Measurements from ENCODE around the gene SKP2.
"Not testable (repeated sequence)": the region's sequence is repeated elsewhere in the genome, so short reads cannot be mapped to it uniquely, and the experiment has no call there.

The SKP2 gene

GRCh38 chr5:36158144-36158543 lies 6.2 kb downstream of the SKP2 start:
- no peak for DNase-seq

GRCh38 chr5:36160617-36161016 lies 8.7 kb downstream of the SKP2 start:
- DNase-seq: no peak

DNA sequence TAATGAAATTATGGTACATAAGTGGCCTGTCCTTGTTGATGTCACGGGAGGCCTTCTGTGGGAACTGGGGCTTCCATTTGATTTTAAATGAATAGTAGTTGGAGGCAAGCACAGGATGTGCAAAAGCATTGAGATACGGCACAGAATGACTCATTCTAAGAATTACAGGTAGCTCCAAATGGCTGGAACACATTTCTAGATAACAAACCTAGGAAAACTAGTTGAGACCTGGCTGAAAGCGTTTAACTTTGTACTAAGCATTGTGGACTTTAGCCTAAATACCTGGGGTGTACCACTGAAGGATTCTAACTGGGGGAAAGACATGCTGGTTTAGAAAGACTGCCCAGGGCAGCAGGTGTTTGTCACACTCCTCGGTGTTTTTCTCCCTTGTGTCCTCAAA lies 9.4 kb downstream of the SKP2 start:
- no peak for DNase-seq

DNA sequence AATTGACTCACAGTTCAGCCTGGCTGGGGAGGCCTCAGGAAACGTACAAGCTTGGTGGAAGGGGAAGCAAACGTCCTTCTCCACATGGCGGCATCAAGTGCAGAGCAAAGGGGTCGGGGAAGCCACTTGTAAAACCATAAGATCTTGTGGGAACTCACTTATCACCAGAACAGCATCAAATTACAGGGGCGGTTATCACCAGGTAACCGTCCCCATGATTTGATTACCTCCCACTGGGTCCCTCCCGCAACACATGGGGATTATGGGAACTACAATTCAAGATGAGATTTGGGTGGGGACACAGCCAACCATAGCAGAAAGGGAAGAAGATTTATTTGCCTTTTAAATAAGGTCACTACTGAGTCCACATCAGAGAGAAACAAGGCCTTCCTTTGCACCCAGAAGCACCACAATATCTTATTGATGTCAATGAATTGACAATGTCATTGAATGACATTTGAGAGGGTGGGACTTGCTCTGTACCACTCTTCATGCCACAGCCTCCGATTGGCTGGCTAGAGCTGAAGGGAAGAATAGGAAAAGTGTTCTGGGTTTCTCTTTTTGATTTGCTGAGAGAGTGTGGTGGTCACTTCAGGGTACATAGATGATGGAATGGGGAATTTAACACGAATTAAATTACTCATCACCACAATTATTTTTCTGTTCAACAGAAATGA lies 11.0 kb downstream of the SKP2 start:
- no peak for DNase-seq

DNA sequence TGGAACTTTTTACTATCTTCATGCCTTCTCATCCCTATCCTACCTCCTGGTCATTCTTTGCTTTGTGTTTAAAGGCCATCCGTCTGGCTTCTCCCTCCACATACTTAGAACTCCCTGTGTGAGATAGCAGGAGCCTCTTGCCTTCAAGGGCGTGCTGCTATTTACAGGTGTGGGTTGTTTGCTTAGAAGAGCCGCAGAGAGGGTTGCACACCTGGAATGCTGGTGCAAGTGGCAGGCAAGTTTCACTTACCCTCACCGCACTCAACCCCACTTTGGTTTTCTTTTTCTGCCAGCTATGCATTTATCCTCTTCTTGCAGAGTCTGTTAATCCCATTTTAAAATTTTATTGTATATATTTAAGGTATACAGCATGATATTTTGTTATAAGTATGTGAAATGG lies 12.6 kb downstream of the SKP2 start:
- no peak for DNase-seq

- DNase-seq: no peak
Observed at GRCh38 chr5:36168737-36169136, 16.8 kb downstream of the SKP2 start.

DNA sequence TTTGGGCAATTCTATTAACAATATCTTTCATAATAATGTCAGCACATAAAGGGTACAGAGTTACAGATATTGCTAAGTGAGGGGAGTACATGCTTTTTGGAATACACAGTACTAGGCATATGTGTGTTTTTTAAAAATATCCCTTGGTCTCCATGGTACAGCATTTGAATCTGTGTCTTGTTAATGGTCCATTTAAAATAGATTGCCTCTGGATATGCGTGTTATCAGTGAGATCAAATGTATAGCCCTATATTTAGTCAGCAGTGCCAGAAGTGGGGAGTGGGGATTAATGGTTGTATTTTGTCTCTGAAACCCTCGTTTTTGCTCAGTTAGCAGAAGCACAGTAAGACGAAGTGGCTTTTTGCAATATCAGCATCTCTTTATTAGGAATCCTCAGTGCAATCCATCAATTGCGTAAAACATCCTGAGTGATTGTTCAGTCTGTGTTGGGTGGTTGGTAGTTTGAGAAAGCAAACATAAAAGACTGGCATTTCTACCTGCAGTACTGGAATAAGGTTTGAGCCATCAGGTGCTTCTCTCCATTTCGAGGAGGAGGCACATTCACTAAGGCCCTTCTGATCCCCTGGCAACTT lies 19.0 kb downstream of the SKP2 start:
- no peak for DNase-seq

DNA sequence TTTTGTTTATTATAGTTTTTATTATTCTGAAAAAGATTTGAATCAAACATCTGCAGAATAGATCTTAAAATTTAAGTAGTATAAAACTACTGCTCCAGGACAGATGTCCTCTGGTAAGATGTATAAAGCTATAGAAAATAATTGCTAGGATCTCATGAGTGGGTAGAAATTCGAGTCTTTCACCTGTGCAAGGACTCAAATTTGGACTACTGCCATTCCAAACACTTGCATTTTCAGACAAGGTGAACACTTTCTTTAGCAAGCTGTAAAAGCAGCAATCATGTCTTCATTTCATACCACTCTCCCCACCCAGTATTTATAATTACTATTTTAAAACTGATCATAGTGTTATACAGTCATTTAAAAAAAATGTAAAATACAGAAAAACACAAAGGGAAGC lies 20.7 kb downstream of the SKP2 start:
- DNase-seq: no peak

- no peak for DNase-seq
Observed at GRCh38 chr5:36173426-36173825, 21.5 kb downstream of the SKP2 start.

DNA sequence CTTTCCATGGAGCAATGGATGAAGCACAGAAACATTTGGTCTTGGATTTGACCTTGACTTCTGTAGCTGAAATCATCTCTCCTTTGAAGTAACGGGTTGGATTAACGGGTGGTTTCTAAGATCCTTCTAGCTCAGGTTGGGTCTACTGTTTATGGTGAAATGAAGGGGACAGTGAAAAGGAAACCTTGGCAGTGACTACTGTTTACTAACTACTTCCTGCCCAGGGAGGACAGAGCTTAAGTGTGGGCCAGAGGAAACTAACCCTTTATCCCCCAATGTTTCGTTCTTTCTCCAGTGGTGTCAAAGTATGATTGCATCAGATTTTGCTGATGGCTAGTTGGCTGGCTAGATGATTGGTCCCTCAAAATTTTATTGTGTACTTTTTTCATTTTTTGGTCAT lies 22.2 kb downstream of the SKP2 start:
- DNase-seq: no peak

GRCh38 chr5:36175043-36175442 lies 23.1 kb downstream of the SKP2 start:
- DNase-seq: no peak

DNA sequence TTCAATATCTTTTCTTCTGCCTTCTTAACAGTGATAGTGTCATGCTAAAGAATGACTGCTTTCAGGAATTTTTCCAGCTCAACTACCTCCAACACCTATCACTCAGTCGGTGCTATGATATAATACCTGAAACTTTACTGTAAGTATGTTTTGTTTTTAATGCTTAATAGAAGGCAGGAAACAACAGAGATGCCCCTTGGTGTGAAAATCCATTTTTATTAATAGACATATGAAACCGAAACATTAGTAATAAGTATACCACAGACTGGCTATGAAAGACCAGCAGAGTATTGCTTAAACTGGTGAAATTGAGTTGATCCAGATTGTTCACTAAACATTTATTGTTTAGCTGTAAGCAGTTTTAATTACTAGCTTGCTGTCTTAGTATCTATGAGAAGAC lies 25.2 kb downstream of the SKP2 start:
- no peak for DNase-seq

GRCh38 chr5:36177715-36178523 lies 26.0 kb downstream of the SKP2 start:
- DNase-seq: peak; percentile 43

GRCh38 chr5:36178524-36178890 lies 26.6 kb downstream of the SKP2 start:
- DNase-seq: no peak

- no peak for DNase-seq
Observed at GRCh38 chr5:36179950-36180349, 28.0 kb downstream of the SKP2 start.

DNA sequence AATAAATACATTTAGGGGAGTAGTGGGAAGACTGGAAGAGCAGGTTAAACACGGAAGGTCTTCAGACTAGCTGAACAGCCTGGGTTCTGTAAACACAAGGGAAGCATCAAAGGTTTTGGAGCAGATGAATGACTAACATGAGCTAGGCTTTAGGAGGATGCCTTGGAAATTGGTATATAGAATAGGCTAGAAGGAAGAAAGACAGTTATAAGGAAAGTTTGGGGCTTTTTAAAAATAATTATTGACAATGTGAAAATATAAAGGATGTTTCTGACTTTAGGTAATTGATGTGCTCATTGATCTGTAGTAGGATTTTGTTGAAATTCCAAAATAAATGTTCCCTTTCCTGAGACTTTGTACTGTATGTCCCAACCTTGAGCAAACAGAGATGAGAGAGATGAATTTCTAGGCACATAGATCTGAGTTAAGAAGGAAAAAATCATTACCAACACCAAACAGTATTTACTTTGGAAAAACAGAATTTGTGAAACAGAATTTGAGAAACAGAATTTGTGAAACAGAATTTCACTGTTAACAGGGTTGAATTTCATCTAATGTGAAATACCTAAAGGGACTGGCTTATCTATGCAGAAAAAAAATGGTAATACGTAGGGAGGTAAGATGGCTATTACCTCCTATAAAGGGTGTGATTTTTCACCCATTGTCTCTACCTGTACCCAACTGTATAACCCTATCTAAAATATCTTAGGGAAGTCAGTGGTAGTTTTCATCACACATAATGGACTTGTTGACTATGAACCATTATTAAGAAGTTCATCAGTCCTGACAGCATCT lies 28.8 kb downstream of the SKP2 start:
- DNase-seq: no peak

DNA sequence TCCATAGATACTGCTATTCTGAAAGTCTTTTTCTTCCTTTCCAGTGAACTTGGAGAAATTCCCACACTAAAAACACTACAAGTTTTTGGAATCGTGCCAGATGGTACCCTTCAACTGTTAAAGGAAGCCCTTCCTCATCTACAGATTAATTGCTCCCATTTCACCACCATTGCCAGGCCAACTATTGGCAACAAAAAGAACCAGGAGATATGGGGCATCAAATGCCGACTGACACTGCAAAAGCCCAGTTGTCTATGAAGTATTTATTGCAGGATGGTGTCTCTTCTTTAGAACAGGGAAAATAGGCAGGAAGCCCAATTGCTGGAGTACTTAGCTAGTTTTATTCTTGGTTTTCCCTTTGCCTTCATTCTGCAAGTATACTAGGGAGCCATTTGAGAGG lies 29.9 kb downstream of the SKP2 start:
- no peak for DNase-seq

DNA sequence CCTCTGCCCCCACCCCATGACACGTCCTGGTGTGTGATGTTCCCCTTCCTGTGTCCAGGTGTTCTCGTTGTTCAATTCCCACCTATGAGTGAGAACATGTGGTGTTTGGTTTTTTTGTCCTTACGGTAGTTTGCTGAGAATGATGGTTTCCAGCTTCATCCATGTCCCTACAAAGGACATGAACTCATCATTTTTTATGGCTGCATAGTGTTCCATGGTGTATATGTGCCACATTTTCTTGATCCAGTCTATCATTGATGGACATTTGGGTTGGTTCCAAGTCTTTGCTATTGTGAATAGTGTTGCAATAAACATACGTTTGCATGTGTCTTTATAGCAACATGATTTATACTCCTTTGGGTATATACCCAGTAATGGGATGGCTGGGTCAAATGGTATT lies 32.5 kb downstream of the SKP2 start:
- not testable (repeated sequence) for DNase-seq

DNA sequence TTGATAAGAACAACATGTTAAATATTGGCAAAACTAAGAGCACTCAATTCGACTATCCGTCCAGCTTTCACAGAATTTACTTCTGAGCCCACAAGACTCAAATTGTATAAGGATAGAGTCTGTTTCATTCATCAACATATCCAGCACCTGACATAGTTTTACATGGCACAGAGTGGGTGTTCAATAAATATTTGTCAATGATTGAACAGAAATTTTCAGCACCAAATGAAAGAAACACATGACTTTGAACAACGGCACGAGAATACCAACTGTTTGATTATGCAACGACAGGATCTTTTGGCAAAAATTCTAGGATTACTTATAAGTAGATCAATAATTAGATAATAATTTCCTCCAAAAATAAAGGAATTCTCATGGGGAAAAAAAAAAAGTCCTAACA lies 41.8 kb downstream of the SKP2 start:
- DNase-seq: no peak

DNA sequence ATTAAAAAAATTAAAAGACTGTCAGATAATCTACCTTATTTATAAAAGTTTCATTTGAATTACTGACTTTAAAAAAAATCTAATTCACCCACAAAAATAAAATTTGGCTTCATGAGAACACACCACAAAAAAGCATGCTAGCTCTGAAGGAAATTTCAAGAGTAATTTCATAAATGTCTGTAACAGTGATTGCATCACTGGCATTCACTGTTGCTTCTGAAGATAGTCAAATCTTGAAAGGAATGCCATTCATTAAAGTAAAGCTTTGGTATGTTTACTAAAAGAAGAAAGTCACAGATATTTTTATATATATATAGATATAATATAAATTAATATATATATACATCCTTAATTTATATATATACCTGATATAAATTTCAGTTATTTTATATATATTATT lies 46.4 kb downstream of the SKP2 start:
- DNase-seq: no peak

DNA sequence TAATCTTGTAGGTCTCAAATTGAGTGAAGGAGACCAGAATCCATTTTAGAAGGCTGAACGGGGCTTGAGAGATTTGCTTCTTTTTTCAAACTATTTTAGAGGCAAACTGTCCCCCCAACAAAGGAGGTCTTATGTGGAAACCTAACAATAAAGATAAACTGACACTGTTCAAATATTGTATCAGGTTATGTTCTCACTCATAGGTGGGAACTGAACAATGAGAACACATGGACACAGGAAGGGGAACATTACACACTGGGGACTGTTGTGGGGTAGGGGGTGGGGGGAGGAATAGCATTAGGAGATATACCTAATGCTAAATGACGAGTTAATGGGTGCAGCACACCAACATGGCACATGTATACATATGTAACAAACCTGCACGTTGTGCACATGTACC lies 46.9 kb downstream of the SKP2 start:
- not testable (repeated sequence) for DNase-seq

DNA sequence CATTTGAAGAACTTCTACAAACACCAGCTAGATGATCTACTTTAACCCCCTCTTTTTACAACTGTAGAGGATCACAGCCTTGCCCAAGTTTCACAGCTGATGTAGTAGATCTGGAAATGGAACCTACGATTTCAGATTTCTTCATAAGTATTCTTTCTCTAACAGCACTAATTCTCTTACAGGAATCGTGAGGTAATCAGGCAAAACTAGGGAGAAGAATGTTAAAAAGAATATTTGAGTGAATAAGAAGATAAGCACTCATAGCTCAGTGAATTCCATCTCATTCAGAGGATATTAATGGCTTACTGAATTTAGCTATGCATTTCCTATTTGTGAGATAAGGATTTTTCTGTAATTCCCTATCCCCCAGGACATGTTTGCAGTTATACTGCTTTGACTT lies 47.7 kb downstream of the SKP2 start:
- no peak for DNase-seq

DNA sequence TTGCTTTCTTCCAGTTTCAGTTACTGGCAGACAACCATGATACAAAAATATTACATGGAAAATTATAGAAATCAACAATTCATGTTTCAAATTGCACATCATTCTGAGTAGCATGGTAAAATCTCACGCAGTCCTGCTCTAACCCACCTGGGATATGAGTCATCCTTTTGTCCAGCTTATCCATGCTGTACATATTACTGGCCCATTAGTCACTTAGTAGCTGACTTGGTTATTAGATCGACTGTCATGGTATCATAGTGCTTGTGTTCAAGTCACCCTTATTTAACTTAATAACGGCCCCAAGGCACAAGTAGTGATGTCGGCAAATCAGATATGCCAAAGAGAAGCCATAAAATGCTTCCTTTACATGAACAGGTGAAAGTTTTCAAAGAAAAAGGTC lies 48.6 kb downstream of the SKP2 start:
- DNase-seq: no peak

DNA sequence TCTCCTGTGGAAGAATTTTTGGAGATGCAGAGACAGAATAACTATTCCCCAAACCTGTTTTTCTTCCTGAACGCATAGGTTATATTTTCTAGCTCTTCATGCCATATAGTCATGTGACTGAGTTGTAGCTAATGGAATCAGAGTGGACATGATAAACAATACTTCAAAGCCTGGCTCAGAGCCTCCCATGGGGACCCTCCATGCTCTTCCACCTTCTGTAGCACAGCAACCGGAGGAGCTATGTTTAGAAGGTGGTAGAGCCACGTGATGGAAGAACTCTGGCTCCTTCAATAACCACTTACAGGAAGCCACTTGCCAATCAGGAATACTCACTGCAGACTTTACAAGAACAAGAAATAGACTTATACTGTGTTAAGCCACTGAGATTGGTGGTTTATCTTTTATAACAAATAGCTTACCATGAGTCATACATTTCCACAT lies 50.6 kb downstream of the SKP2 start:
- no peak for DNase-seq

All from SHP77 treated with DMSO at 0.1 percent for 48 hours (cell line).